Ishikawa (cell line): ENCODE data around the gene EMILIN3.

ENCODE experiments used
- CEBPB ChIP-seq: IDR thresholded peaks from 2 replicates; pipeline ENCODE4 v1.6.1; 2012
- CREB1 ChIP-seq: IDR thresholded peaks from 2 replicates; pipeline ENCODE4 v1.6.1; 2012; ENCODE audit warnings: low read depth
- EGR1 ChIP-seq: IDR thresholded peaks from 2 replicates; pipeline ENCODE4 v1.6.1; 2012
- EP300 ChIP-seq: IDR thresholded peaks from 2 replicates; pipeline ENCODE4 v1.6.1; 2012; ENCODE audit warnings: borderline replicate concordance
- FOXM1 ChIP-seq: IDR thresholded peaks from 2 replicates; pipeline ENCODE4 v1.6.1; 2012; ENCODE audit warnings: low read depth, borderline replicate concordance
- NFIC ChIP-seq: IDR thresholded peaks from 2 replicates; pipeline ENCODE4 v1.6.1; 2012
- RAD21 ChIP-seq: IDR thresholded peaks from 2 replicates; pipeline ENCODE4 v1.6.1; 2012; ENCODE audit warnings: low read depth
- TAF1 ChIP-seq: IDR thresholded peaks from 2 replicates; pipeline ENCODE4 v1.6.1; 2012; ENCODE audit warnings: low read depth, mild to moderate bottlenecking
- TCF12 ChIP-seq: IDR thresholded peaks from 2 replicates; pipeline ENCODE4 v1.6.1; 2012; ENCODE audit warnings: low read depth
- TEAD4 ChIP-seq: IDR thresholded peaks from 2 replicates; pipeline ENCODE4 v1.6.1; 2012
- YY1 ChIP-seq: IDR thresholded peaks from 2 replicates; pipeline ENCODE4 v1.6.1; 2012; ENCODE audit warnings: low read depth
- ZBTB7A ChIP-seq: IDR thresholded peaks from 2 replicates; pipeline ENCODE4 v1.6.1; 2012; ENCODE audit warnings: low read depth
- TF ChIP-seq, protein P1 (sequence below): IDR thresholded peaks from 2 replicates; pipeline ENCODE4 v1.6.1; 2012
- TF ChIP-seq, protein P2 (sequence below): IDR thresholded peaks from 2 replicates; pipeline ENCODE4 v1.6.1; 2012; ENCODE audit warnings: low read depth, mild to moderate bottlenecking
- TF ChIP-seq, protein P3 (sequence below): IDR thresholded peaks from 2 replicates; pipeline ENCODE4 v1.6.1; 2012

The EMILIN3 gene

DNA sequence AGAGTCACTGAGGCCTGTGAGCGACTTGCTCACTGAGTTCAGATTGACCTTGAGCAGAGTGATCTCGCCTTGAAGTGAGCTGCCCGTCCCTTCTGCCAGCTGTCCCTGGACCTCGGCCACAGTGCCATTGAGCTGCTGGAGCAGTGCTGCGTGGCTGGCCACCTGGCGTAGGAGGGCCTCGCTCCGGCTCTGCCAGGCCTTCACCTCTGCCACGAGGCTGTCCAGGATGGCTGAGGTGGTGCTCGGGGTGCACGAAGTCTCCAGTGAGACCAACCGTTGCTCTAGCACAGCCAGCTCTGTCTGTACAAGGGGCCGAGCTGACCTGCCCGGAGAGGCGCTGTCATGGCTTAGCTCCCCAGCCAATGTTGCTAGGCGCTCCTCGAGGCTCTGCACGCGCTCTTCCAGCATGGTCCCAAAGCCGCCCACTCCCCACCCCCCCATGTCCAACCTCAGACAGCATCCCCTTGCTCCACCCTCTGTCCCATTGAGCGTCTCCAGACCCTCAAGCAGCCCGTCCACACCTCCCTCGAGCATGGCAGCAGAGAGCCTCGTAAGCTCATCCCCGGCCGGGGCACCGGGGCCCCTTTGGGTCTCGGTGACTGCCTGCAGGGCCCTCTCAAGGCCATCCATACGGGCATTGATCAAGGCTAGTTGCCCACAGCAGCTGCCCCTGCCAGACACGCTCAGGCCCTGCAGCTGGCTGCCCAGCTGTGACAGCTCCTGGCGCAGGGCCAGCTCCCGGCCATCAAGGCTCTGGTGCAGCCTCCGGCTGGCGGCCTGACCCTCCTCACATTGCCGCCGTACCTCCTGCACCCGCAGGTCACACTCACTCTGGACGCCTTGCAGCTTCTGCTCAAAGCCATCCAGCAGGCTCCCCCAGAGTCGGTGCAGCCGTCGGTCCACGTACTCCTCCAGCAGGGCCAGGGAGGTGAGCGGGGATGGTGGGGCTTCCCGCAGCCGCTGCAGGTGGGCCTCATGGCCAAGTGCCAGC lies 4.6 kb downstream of the EMILIN3 start:
- TF ChIP-seq TEAD4 (no peak), NFIC (peak; percentile 71; the same call in 1 of the 2 replicates)

DNA sequence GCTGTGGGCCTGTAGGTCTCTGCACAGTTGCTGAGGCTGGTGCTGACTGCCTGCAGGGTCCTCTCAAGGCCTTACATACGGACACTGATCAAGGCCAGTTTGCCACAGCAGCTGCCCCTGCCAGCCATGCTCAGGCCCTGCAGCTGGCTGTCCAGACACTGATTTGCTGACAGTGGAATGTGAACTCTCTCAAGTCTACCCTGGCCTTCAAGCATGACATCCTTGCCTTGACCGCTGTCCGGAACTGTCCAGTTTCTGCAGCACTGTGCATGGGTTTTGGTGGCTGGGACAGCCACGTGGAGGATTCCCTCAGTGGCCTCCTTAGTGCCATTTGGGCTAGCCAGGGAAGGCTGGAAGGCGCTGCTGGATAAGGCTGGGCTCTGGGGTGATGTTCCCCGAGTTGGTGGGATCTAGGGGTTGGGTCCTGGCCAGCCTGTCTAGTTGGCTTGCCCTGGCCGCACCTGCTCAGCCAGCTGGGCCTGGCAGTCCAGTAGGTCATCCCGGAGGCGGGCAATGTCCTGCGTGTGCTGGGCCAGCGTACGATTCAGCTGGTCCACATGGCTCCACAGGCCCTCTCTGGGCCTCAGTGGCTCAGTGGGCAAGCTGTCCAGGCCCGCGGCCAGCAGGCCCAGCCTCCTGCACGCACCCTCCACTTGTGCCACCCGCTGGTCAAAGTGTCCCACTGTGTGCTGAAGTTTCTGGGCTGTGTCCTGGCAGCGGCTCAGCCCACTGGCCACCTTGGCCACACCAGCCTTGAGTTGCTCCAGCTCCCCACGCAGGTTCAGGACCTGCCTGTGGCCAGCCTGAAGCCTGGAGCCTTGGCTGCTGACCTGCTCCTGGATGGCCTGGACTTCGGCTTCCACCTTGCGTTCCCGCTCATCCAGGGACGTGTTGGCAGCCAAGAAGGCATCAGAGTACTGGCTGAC lies 5.5 kb downstream of the EMILIN3 start:
- no peak for TF ChIP-seq FOXM1
- TF ChIP-seq CEBPB = no peak
- no peak for TF ChIP-seq ZBTB7A
- TF ChIP-seq, protein P1, sequence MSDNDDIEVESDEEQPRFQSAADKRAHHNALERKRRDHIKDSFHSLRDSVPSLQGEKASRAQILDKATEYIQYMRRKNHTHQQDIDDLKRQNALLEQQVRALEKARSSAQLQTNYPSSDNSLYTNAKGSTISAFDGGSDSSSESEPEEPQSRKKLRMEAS = no peak
- TF ChIP-seq TAF1 = no peak

DNA sequence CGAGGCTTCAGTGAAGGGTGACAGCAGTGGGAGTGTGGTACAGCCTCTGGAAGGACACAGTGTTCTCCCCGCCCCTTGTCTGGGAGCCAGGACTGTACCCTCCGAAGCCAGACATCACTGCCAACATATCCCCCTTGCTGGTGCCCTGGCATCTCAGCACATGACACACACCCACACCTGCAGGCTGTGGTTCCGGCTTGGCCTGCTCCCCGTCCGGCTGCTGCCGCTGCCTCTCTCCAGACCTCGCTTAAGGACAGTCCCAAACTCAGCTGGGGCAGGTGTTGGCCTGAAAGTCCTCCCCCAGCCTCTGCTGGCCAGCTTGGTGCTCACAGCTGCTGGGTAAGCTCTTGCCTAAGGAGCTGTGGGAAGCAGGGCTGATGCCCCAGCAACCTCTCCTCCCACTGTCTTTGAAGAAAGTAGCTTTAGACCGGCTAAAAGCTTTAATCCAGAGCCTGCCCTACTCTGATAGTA lies 7.0 kb downstream of the EMILIN3 start:
- TF ChIP-seq EP300 = no peak
- TF ChIP-seq FOXM1 = no peak
- no peak for TF ChIP-seq ZBTB7A
- TF ChIP-seq NFIC = no peak
- no peak for TF ChIP-seq TAF1
- TF ChIP-seq, protein P2, sequence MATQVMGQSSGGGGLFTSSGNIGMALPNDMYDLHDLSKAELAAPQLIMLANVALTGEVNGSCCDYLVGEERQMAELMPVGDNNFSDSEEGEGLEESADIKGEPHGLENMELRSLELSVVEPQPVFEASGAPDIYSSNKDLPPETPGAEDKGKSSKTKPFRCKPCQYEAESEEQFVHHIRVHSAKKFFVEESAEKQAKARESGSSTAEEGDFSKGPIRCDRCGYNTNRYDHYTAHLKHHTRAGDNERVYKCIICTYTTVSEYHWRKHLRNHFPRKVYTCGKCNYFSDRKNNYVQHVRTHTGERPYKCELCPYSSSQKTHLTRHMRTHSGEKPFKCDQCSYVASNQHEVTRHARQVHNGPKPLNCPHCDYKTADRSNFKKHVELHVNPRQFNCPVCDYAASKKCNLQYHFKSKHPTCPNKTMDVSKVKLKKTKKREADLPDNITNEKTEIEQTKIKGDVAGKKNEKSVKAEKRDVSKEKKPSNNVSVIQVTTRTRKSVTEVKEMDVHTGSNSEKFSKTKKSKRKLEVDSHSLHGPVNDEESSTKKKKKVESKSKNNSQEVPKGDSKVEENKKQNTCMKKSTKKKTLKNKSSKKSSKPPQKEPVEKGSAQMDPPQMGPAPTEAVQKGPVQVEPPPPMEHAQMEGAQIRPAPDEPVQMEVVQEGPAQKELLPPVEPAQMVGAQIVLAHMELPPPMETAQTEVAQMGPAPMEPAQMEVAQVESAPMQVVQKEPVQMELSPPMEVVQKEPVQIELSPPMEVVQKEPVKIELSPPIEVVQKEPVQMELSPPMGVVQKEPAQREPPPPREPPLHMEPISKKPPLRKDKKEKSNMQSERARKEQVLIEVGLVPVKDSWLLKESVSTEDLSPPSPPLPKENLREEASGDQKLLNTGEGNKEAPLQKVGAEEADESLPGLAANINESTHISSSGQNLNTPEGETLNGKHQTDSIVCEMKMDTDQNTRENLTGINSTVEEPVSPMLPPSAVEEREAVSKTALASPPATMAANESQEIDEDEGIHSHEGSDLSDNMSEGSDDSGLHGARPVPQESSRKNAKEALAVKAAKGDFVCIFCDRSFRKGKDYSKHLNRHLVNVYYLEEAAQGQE = no peak
- TF ChIP-seq EGR1 = no peak
- TF ChIP-seq, protein P3, sequence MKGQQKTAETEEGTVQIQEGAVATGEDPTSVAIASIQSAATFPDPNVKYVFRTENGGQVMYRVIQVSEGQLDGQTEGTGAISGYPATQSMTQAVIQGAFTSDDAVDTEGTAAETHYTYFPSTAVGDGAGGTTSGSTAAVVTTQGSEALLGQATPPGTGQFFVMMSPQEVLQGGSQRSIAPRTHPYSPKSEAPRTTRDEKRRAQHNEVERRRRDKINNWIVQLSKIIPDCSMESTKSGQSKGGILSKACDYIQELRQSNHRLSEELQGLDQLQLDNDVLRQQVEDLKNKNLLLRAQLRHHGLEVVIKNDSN = no peak
- TF ChIP-seq TEAD4 = no peak
- no peak for TF ChIP-seq CREB1

DNA sequence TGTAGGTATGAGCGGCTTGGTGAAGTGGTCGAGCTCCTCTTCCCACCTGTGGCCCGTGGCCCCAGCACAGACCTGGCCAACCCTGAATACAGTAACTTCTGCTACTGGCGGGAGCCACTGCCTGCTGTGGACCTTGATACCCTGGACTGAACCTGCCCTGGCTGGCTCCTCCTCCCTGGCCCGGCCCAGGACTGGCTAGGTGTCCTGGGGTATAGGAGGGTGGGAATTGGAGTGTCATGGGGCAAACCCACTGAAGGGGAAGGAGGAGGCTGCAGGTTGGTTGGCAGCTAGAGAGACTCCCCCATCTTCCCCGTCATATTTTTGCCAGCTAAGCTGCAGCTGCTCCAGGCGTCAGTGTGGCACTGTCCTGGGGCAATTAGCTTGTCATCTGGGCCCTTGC lies 7.9 kb downstream of the EMILIN3 start:
- TF ChIP-seq EP300 (no peak), TCF12 (no peak), EGR1 (no peak), CEBPB (no peak), ZBTB7A (no peak), CREB1 (no peak), YY1 (no peak), FOXM1 (no peak), TAF1 (no peak), RAD21 (no peak), TEAD4 (no peak), NFIC (no peak)
- TF ChIP-seq, protein P1 = no peak
- TF ChIP-seq, protein P3 = no peak
- TF ChIP-seq, protein P2 = no peak

DNA sequence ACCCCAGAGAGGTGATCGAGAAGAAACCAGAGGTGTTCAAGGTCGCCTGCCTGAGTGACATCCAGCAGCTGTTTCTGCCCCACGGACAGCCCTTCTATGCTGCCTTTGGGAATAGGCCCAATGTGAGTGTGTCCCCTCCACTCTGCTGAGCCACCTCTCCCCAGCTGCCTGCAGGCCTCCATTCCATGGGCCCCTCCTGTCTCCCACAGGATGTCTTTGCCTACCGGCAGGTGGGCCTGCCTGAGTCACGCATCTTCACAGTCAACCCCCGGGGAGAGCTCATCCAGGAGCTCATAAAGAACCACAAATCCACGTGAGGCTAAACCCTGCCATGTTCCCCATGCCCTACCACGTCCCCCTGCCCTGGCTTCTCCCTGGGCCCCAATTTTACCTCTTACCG lies 8.4 kb downstream of the EMILIN3 start:
- no peak for TF ChIP-seq YY1
- TF ChIP-seq EGR1 = no peak
- TF ChIP-seq EP300 = no peak
- no peak for TF ChIP-seq CEBPB
- TF ChIP-seq, protein P2 = no peak
- TF ChIP-seq, protein P1 = no peak
- TF ChIP-seq, protein P3 = no peak
- TF ChIP-seq TEAD4 = no peak
- TF ChIP-seq TAF1 = no peak
- TF ChIP-seq FOXM1 = no peak
- no peak for TF ChIP-seq TCF12
- no peak for TF ChIP-seq NFIC
- no peak for TF ChIP-seq RAD21
- TF ChIP-seq ZBTB7A = no peak
- no peak for TF ChIP-seq CREB1
